ENCODE data around the gene ZNF217.
"Not testable (repeated sequence)": the region's sequence is repeated elsewhere in the genome, so short reads cannot be mapped to it uniquely, and the experiment has no call there.

Gene ZNF217

GRCh38 chr20:53523615-53524014 is 70.0 kb downstream of the ZNF217 start:
- not testable (repeated sequence) for DNase-seq

GRCh38 chr20:53522696-53523095 is 70.9 kb downstream of the ZNF217 start:
- DNase-seq: no peak

DNA sequence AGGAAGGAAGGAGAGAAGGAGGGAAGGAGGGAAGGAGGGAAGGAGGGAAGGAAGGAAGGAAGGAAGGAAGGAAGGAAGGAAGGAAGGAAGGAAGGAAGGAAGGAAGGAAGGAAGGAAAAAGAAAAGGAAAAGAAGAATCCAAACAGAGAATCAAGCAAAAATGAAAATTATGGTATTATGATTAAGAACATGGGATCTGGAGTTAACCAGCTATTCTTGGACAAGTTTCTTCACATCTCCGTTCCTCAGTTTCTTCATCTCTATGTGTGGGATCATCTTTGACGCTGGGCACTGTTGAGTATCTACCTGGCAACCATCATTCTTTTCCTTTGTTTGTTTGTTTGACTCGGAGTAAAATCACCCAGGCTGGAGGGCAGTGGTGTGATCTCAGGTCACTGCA is 71.6 kb downstream of the ZNF217 start:
- no peak for DNase-seq

GRCh38 chr20:53521421-53521820 is 72.2 kb downstream of the ZNF217 start:
- not testable (repeated sequence) for DNase-seq

DNA sequence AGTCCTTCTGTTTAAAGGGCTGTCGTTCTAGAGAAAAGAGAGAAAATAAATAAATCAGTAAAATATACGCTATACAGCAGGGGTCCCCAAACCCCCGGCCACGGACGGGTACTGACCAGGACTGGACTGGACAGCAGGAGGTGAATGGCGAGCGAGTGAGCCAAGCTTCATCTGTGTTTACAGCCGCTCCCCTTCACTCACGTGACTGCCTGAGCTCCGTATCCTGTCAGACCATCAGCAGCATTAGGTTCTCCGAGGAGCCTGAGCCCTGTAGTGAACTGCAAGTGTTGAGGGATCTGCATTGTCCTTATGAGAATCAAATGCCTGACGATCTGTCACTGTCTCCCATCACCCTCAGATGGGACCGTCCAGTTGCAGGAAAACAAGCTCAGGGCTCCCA is 76.5 kb downstream of the ZNF217 start:
- DNase-seq: no peak

Data from CD4-positive, alpha-beta T cell treated with Interleukin-21 for 1 hour (primary cell).